GM19455 (cell line): ENCODE measurements around the gene ZCCHC3.
A peak's percentile ranks its signal among the peaks of the same experiment; 100 is the strongest.
"Not testable (repeated sequence)": the region's sequence is repeated elsewhere in the genome, so short reads cannot be mapped to it uniquely, and the experiment has no call there.

Experiments used
- ATAC-seq: cut with Tn5 transposase; IDR thresholded peaks from one replicate; pipeline ENCODE4 v1.9.1; 2021; ENCODE audit not compliant: unreplicated experiment

ZCCHC3 gene

DNA sequence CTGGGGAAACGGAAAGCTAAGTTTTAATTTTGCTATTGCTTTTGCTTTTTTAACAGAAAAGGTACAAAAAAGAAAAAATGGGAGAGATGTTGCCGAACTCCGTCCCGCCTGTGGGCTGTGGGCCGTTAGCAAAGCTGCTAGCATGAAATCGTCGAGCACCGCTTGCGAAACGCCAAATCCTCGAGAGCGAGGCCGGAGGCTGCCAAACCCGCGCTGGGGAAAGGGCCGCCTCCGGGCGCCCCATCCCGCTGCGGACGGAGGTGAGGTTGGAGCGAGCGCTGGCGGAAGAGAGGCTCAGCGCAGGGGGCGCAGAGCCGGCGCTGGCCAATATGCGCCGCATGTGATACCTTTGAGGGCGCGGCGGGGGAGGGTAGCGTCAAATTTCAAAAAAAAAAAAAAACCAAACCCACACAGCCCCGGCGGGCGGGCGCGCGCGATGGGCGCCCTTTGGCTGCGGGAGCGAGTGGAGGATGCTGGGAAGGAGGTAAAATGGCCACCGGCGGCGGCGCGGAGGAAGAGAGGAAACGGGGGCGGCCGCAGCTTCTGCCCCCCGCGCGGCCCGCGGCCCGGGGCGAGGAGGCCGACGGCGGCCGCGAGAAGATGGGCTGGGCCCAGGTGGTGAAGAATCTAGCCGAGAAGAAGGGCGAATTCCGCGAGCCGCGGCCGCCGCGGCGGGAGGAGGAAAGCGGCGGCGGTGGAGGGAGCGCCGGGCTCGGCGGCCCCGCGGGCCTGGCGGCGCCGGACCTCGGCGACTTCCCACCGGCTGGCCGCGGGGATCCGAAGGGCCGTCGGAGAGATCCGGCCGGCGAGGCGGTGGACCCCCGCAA is at the start of gene ZCCHC3:
Gene ZCCHC3 (plus strand): TSS at position 473 of the 827 bp plus-strand sequence. CDS start 17 bp downstream, at position 490.
- ATAC-seq: peak; percentile 76

- ATAC-seq: no peak
Measured at GRCh38 chr20:251354-251753, 46.0 kb upstream of the ZCCHC3 start.

- ATAC-seq: no peak
Measured at GRCh38 chr20:252801-253200, 44.6 kb upstream of the ZCCHC3 start.

GRCh38 chr20:253447-253846 is 43.9 kb upstream of the ZCCHC3 start:
- not testable (repeated sequence) for ATAC-seq

DNA sequence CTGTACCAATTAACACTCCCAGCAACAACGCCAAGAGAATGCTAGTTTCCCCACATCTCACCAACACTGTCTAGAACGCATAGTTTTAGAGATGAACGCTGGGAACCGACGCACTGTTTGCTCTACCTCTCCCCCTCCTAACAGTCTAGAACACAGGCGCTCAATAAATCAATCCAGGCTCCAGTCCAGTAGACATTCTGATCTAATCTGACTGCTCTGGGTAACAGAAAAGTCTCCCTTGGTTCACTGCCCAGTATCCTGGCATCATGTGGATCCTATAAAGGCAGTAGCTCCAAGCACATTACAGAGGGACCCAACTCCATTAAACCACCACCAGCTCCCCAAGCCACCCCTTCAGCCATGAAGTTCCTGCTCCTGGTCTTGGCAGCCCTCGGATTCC is 40.0 kb upstream of the ZCCHC3 start, which contains the start of gene DEFB132:
Gene DEFB132 (plus strand): TSS at position 306 of the 400 bp plus-strand sequence. CDS start 55 bp downstream, at position 361.
- ATAC-seq: no peak

DNA sequence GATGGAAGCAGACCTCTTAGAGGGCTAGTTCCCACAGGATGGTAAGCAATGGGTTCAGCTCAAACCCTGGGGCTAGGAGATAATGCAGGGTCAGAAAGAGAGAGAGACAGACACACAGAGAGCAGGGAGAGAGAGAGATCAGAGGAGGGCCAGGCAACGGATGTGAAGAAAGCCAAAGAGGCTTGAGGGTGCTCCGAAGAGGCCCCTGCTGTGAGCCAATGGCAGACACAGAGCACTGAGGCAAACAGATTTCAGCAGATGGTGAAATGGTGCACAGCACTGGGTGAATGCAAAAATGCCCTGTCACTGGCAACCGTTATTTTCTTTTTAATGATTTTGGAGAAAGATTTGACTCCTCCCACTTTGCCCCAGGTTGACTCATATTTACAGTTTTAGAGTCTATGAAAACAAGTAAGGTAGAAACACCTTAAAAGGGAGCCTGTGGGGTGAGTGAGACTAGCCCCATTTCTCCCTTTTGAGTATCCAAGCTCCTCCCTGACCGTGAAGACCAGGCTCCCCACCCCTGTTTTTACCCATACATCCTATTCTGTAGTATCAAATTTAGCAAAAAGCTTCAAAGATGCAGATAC is 39.0 kb upstream of the ZCCHC3 start:
- no peak for ATAC-seq

- no peak for ATAC-seq
Measured at GRCh38 chr20:258963-259362, 38.4 kb upstream of the ZCCHC3 start.

- no peak for ATAC-seq
Measured at GRCh38 chr20:259981-260380, 37.4 kb upstream of the ZCCHC3 start.

- no peak for ATAC-seq
Measured at GRCh38 chr20:263701-264100, 33.7 kb upstream of the ZCCHC3 start.

DNA sequence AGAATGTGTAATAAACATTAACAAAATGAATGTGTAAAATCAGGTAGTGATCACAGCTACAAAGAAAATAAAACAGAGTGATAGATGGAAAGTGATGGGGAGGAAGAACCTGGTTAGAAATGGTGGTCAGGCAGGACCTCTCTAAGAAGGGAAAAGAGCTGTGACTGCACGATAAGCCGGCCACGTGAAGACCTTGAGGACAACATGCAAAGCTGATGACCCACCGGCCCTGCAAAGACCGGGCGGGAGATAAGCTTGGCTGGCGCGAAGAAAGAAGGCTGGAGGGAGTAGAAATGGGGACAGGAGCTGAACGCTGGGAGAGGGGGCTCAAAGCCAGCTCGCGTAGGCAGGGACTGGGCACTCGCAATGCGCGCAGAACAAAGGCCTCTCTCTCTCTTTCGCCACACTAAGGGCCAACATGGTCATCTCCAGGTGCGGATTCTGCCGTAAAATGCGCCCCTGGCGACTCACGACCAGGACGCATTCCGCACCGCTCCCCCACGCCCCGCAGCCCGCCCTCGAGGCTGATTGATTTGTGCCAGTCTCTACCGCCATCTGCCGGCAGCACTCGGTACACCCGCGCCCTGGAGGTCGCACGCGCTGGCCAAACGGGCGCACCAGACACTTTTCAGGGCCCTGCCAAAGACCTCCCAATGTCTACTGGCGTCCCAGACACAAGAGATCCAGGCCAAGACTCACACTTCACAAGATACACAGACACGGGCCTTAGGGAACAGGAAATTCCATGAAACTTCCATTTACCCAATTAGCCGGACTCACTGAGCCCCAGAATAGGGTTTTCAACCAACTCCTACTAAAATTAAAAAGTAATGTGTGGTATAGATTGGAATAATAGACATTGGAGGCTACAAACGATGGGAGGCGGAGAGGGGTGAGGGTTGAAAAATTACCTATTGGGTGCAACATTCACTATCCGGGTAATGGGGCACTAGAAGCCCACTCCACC is 30.5 kb upstream of the ZCCHC3 start:
- ATAC-seq: peak; percentile 84

DNA sequence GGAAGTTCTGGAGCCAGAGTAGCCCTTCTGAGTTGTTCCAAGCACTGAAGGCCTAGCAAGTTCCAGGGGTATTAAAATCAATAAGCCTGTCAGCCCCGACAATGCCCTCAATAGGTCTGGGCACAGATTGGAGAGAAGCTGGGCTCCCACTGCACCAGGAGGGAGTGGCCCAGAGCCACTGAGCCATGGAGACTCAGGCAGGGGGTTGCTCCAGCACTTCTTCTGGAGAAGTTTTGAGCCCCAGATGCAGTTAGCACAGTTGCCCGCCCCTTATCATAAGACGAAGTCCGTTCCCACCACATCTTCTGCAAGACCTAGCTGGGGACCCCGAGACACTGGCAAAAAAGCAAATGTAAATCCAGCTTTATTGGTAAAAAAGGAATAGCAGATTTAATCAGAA is 26.9 kb upstream of the ZCCHC3 start:
- ATAC-seq: no peak

GRCh38 chr20:271069-271468 is 26.3 kb upstream of the ZCCHC3 start:
- ATAC-seq: no peak

GRCh38 chr20:271528-271927 is 25.8 kb upstream of the ZCCHC3 start:
- ATAC-seq: no peak

GRCh38 chr20:272718-273117 is 24.7 kb upstream of the ZCCHC3 start:
- ATAC-seq: no peak

DNA sequence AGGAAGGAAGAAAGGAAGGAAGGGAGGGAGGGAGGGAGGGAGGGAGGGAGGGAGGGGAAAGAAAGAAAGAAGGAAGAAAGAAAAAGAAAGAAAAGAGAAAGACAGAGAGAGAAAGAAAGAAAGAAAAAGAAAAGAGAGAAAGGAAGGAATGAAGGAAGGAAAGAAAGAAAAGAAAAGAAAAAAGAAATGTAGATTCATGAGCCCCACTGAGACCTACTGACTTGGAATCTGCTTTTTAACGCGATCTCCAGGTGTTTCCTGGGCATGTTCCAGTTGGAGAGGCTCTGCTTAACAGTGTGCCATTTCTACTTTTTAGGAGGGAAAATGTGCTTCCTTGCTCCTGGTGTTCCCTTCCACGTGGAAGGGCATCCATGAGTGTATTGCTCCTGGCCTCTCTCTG is 23.5 kb upstream of the ZCCHC3 start:
- ATAC-seq: no peak

GRCh38 chr20:275791-276190 is 21.6 kb upstream of the ZCCHC3 start:
- no peak for ATAC-seq

DNA sequence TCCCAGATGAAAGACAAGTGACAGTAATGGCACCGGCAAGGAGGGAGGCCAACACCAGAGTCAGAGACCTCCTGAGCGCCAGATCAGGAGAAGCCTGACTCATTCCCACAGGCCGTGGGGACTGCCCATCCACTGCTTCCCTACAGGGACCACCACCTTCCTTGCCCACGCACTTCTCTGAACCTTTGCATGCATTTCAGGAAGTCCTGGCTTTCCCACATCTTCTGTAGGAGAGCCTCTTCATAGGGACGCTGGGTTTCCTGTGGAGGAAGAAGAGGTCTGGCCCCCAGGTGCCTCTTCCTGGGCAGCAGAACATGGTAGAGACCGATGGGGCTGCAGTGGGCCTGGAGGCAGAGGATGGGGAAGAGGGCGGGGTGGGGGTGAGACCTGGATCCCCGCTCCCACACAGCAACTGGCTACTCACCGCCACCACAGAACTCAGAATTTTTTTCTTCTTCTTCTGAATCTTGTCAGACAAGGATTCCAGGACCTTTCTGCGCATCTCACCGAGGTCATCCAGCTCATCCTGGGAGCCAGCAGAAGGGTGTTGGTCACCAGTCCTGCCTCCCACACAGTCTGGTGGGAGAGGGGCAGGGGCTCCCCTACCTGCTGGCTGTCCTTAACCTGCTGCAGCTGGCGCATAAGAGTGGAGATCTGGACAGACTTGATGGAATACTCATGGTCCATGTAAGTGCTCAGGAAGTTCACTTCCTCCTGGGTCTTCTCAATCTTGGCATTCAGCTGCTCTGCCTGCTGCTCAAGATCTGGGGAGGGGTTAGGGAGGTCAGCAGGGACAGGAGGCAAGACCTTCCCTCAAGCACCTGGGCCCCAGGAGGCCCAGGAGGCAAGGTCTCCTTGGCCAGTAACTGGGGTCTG is 20.5 kb upstream of the ZCCHC3 start:
- ATAC-seq: no peak

DNA sequence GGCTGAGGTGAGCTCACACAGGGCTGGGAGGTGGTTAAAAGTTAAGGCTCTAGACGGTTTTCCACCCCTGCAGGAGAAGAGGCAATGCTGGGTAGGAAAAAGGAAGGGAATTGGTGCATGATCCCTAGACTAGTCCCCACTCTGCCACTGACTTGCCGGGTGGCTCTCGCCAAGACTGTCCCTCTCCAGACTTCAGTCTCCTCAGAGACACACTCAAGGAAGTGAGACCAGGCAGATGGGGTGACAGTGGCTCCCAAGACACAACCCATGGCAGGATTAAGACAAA is 19.9 kb upstream of the ZCCHC3 start:
- no peak for ATAC-seq

- no peak for ATAC-seq
Measured at GRCh38 chr20:278181-278580, 19.2 kb upstream of the ZCCHC3 start.
